22Rv1 (cell line): ENCODE data around the gene RFX6.

Experiments used
- CTCF ChIP-seq: fragments of 450-650 bp; IDR thresholded peaks from 2 replicates; pipeline ENCODE4 v1.5.1; 2017; ENCODE audit warnings: mild to moderate bottlenecking
- ZFX ChIP-seq: fragments of 450-650 bp; IDR thresholded peaks from 2 replicates; pipeline ENCODE4 v1.6.1; 2017; ENCODE audit warnings: antibody characterized with exemption, borderline replicate concordance

GRCh38 chr6:116836606-116837342 lies 40.3 kb upstream of the RFX6 start:
- TF ChIP-seq CTCF (no peak), ZFX (no peak)
